ENCODE data around the gene SVEP1.
"Not testable (repeated sequence)": the region's sequence is repeated elsewhere in the genome, so short reads cannot be mapped to it uniquely, and the experiment has no call there.

Gene SVEP1

DNA sequence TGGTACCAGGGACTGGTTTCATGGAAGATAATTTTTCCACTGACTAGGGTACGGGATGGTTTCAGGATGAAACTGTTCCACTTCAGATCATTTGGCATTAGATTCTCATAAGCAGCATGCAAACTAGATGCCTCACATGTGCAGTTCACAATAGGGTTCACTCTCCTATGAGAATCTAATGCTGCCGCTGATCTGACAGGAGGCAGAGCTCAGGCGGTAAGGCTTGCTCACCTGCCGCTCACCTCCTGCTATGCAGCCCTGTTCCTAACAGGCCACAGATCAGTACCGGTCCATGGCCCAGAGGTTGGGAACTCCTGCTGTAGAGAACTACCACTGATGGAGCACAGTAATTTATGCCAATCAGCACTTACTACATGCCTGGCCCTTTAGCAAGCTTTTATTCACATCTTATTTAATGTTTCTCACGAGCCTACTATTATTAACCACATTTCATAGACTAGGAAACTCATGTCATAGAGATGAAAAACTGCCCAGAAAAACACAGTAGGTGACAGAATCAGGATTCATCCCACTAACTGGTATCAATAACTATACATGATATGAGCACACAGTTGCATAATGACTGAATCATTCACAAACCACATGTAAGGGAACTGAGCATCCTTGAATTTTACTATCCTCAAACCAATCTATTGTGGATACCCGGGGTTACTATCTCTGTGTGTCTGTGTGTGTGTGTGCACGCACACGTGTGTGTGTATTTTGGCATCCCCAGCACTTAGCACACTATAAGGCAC, 46.5 kb downstream of the SVEP1 start:
- DNase-seq (ENCODE audit: low read depth, low spot score), result no peak
- no peak overlapping the region for H3K4me3 ChIP-seq (ENCODE audit: low read length)

DNA sequence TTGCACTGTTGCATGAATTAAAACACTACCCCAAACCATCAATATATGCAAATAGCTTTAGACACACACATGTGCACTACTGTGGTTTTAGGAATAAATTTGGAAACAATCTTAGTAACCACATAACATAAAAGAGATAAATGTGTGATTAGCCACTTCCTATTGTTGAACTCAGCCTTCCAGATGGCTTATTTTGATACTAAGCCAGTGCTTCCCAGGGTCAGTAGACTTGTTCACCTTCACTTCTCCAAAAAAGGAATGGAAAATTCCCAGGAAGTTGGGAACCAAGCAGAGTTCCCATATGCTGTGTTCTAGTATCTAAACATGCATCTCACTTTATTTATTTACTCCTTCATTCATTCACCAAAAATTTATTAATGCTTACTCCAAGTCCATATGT, 47.8 kb downstream of the SVEP1 start:
- DNase-seq (ENCODE audit: low read depth, low spot score), result peak; percentile 2
- H3K4me3 ChIP-seq (ENCODE audit: low read length), result no peak overlapping the region

DNA sequence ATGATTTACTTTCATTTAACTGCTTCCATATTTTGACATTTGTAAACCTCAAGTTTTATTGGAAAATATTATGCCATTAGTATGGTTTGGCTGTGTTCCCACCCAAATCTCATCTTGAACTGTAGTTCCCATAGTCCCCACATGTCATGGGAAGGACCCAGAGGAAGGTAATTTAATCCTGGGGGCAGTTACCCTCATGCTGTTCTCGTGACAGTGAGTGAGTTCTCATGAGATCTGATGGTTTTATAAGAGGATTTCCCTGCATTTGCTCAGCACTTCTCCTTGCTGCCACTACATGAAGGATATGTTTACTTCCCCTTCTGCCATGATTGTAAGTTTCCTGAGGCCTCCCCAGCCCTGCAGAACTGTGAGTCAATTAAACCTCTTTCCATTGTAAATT, 48.3 kb downstream of the SVEP1 start:
- not testable (repeated sequence) for DNase-seq (ENCODE audit: low read depth, low spot score); H3K4me3 ChIP-seq (ENCODE audit: low read length)

DNA sequence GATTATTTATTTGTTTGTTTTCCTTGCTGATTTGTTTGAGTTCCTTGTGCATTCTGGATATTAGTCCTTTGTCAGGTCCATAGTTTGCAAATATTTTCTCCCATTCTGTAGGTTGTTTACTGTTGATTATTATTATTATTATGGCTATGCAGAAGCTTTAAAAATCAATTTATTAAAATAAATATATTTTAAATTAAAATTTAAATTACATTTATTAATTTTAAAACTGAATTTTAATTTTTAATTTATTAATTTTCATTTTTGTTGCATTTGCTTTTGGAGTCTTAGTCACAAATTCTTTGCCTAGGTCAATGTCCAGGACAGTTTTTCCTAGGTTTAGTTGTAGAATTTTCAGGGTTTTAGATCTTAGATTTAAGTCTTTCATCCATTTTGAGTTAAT, 50.9 kb downstream of the SVEP1 start:
- H3K4me3 ChIP-seq (ENCODE audit: low read length), result no peak overlapping the region
- no peak for DNase-seq (ENCODE audit: low read depth, low spot score)

DNA sequence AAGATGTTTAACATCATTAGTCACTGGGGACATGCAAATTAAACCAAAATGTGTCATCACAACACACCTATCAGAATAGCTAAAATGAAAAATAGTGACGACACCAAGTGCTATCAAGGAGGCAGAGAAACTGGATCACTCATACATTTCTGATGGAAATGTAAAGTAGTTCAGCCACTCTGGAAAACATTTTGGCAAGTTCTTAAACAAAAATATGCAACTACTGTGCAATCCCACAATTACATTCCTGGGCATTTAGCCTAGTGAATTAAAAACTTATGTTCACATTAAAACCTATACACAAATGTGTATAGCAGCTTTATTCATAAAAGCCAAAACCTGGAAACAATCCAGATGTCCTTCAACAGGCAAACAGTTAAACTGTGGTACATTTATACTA, 53.1 kb downstream of the SVEP1 start:
- no peak for DNase-seq (ENCODE audit: low read depth, low spot score)
- H3K4me3 ChIP-seq (ENCODE audit: low read length), result no peak overlapping the region

DNA sequence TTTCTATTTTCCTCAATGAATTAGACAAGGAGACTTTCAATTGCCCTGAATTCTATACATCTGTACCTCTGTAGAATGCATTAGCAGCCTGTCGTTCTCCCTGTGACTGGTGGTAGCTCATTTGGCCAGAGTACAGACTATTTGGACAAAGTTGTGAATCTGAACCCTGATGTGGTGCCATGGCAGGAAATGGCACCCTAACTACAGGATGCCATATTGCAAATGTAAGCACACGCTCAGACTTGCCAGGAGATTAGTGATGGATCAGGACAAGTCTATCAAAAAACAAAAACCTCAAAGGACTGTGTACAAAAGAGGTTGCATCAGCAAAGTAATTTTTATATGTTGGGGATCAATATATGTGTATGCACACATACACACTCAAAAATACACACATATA, 58.3 kb downstream of the SVEP1 start:
- no peak overlapping the region for H3K4me3 ChIP-seq (ENCODE audit: low read length)
- no peak for DNase-seq (ENCODE audit: low read depth, low spot score)

DNA sequence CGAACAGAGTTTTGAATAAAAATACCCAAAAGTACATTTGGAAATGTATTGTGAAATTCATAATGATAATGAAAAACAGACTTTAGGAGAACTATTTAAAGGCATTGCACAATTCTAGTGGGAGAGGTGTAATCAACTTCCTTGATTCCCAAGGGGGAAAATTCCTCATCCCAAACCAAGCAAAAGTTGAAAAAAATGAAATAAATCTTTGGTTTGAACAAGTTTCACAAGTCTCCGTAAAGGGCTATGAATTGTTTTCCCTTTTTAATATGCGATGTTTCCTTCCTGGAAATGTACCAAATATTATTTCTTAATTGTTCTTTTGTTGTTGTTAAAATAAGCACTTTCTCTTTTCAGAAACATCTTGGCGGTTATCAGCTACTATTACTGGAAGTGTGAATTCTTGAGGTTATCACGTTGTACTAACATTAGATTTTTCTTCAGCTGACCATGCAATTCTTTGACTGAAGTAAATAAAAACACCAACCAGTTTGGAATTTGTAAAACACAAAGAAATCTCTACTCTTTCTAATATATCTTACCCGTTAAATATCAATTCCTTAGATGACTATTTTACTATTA, 59.3 kb downstream of the SVEP1 start:
- no peak overlapping the region for H3K4me3 ChIP-seq (ENCODE audit: low read length)
- DNase-seq (ENCODE audit: low read depth, low spot score), result no peak

DNA sequence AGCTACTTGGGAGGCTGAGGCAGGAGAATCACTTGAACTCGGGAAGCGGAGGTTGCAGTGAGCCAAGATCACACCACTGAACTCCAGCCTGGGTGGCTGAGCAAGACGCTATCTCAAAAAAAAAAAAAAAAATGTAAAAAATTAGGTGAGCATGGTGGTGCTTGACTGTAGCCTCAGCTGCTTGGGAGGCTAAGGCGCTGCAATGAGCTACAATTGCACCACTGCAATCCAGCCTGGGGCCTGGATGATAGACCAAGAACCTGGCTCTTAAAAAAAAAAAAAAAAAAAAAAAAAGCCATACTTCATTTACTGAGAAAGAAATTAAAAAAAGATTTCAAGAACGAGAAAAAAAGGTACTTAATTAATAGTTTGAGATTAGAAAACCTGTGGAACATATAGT, 62.1 kb downstream of the SVEP1 start:
- H3K4me3 ChIP-seq (ENCODE audit: low read length), result no peak overlapping the region
- DNase-seq (ENCODE audit: low read depth, low spot score), result no peak

DNA sequence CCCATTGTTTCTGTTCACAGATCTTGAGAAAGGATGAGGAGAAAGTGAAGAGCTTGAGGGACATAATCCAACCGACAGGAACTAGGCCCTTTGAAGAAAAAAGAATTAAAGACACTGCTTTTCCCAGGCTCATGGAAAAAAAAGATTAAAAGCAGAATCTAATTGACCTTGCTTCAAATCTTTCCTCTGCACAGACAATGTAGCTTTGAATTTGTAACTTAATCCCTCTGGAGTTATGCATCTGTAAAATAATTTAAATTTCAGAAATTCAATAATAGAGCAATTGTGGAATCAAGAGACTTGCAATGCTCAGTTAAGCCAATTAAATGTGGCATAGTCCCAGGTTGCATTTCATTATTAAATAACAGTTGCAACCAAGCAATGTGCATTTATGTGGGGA, 64.6 kb downstream of the SVEP1 start:
- no peak overlapping the region for H3K4me3 ChIP-seq (ENCODE audit: low read length)
- DNase-seq (ENCODE audit: low read depth, low spot score), result no peak

DNA sequence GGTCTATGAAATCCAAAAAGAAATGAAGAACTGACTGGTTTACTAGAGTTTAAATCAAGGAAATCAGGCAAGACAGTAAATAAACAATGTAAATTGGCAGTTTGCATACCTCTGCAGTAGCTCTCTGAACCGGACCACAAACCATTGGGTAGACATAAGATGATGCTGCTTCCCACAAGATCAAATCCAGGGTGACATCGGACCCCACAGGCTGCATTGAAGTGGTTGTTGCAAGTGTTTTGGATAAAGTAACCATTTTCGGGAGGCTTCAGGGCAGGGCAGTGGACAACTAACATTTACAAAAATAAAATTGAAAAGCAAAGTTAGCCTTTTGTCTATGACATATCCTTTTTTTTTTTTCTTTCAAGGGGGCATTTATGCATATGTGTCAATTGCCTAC, 66.7 kb downstream of the SVEP1 start:
- DNase-seq (ENCODE audit: low read depth, low spot score), result no peak

DNA sequence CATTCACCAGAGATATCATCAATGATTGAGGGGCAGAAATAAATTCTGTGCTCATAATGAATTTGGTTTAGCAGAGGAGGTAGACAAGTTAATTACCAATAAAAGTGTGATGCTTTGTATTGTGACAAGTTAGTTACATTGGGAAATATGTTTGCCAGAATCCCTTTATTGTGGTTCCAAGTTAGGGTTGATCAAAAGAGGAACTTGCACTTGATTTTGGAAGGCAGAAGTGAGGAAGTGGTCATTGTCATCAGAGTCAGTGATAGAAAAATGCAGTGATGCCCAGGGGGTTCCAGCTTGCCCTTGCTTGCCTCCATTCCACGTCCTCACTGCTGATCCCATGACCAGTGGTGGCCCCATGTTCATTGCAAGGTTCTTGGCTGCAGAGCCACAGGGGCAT, 69.7 kb downstream of the SVEP1 start:
- no peak overlapping the region for H3K4me3 ChIP-seq (ENCODE audit: low read length)
- no peak for DNase-seq (ENCODE audit: low read depth, low spot score)

More for the DNA sequence above, 66.7 kb downstream of the SVEP1 start:
- no peak overlapping the region for H3K4me3 ChIP-seq (ENCODE audit: low read length)

DNA sequence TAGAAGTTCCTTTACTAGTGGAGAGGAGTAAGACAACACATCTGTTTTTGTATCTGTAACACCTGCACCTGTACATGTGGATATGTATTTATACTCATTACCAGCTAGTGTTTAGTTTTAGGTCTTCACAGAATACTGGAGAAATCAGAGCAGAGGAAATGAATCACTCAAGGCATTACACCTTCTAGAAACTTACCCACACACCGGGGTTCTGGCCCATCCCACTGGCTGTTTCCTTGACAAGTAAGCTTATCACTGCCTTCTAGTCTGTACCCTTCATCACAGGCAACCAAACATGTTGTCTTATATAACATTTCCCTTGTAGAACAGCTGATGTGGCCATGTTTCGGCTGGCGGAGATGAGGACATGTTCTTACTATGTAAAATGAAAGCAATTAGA, 76.7 kb downstream of the SVEP1 start:
- no peak overlapping the region for H3K4me3 ChIP-seq (ENCODE audit: low read length)
- DNase-seq (ENCODE audit: low read depth, low spot score), result no peak

DNA sequence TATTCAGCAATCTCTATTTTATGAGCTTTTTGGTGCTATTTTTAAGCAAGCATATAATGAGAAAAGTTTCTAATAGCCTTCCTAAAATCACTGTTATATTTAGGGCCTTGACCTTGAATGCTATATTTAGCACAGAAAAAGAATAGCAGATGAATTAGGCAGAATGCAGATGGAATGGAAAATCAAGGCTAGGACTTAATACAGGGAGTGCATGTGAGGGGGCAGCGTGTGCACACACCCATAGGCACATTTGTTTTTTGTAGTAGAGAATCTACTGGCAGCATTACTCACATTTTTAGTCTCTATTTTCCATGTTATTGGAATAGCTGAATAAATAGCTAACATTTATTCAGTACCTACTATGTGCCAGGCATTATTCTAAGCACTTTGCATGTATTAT, 79.9 kb downstream of the SVEP1 start:
- no peak for DNase-seq (ENCODE audit: low read depth, low spot score)
- no peak overlapping the region for H3K4me3 ChIP-seq (ENCODE audit: low read length)

DNA sequence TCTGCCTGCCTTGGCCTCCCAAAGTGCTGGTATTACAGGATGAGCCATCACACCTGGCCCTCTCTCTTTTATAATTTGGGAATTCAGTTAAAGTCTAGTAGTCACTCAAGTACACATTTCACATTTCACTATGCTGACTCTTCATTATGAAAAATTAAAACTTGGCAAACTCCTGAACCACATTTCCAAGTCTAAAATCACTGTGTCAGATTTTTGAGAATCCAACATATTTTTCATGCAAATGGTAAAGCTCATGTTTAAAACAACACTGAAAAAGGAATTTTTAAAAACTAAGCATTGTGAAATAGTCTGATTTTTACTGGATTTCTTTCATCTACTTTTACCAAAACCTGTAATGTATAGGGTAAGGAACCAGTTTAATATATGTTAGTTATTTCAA, 92.3 kb downstream of the SVEP1 start:
- no peak for DNase-seq (ENCODE audit: low read depth, low spot score)
- H3K4me3 ChIP-seq (ENCODE audit: low read length), result no peak overlapping the region

DNA sequence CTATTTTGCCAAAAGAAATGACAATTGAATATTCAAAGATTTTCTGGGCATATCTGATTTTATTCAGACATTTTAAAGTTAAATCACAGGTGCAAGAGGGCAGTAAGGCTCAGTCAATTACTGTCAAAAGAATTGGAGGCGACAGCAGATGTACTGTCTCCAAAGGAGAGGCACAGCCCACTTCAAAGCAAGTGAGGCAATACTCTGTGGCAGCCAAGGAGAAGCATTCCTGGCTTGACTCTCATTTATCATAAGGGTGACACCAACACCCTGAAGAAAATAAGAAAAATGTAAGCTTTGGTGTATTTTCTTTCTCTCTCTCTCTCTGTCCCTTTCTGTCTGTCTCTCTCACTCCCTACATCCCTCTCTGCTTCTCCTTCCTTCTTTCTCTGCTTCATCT, 93.3 kb downstream of the SVEP1 start:
- DNase-seq (ENCODE audit: low read depth, low spot score), result no peak
- H3K4me3 ChIP-seq (ENCODE audit: low read length), result no peak overlapping the region

DNA sequence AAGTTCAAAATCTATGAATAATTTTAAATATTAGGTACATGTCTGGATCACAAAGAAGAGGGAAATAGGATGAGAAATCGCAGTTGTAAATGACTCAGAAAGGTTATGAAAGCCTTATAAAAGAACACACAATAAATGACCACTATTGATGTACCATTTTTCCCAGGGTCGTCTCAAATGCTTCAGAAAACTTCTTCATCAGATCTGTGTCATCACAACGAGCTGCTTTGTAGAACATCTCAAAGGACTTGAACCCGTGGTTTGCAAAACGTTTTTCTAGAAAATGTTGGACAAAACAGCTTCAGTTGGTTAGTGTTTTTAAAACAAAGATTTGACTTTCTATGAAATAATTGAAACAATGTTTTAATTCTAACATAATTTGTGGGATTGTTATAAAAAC, 100.1 kb downstream of the SVEP1 start:
- H3K4me3 ChIP-seq (ENCODE audit: low read length), result no peak overlapping the region
- no peak for DNase-seq (ENCODE audit: low read depth, low spot score)

DNA sequence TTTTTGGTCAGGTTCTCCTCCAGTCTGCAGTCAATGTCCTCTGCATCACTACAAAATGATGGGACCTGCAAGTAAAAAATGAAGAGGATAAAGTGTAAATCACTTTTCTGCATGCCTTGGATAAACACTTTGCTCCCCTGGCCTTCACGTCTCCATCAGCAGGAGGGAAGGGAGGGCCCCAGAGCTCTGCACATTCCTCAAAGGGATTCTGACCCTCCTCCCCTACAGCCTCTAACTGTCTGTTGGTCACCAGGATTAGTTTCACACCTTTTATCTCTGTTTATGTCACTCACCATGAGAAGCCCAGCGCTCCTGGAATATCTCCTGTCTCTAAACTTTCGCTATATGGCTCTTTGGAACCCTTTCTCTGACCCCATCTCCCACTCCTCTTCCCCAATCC, 103.3 kb downstream of the SVEP1 start:
- DNase-seq (ENCODE audit: low read depth, low spot score), result no peak
- no peak overlapping the region for H3K4me3 ChIP-seq (ENCODE audit: low read length)

DNA sequence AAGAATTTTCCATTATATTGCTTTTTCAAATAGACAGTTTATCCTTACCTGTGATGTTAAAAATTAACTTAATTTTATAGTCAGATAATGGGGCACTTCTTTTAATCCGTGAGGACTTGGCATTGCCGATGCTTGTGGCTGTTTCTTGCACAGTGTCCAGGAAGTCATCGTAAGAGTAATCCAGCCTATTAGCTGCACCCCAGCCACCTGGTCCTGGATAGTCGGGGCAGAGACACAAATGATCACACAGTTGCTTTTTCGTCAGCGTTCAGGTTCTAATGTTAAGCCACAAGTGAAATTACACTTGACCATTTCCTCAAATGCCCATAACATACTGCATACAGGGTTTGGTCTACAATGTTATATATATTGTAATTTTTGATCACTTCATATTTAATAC, 107.4 kb downstream of the SVEP1 start:
- no peak overlapping the region for H3K4me3 ChIP-seq (ENCODE audit: low read length)
- no peak for DNase-seq (ENCODE audit: low read depth, low spot score)

DNA sequence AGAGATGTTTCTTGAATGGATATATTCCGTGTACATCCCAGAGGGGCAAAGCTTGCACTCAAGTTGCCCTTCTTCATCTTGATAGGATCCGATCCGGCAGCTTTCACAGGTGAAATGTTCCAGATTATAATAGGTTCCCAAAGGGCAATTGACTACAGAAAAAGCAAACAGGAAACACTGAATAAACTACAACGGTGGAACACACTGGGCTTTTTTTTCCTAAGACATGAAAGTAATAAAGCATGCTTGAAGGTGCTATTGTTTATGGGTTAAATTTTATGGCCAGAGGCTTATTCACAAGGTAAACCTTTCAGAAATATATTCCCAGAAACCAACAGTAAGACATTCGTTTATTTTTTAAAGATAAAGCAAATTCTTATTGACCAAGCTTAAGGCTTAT, 110.6 kb downstream of the SVEP1 start:
- DNase-seq (ENCODE audit: low read depth, low spot score), result no peak
- H3K4me3 ChIP-seq (ENCODE audit: low read length), result no peak overlapping the region

DNA sequence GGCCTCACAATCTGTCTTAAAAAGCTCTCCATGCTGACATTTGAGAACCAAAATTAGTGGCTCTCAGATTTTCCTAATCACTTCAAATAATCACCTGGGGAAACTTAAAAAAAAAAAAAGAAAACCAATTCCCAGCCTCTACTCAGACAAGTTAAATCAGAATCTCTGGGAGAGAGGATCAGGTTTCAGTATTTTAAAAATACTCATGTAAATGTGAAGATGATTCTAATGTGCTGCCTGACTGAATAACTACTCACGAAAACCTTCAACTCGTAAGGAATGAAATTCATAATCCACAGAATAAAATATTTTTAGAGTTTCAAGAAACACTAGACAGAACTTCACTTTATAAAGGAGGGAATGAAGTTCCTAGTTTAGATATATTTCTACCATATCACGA, 114.4 kb downstream of the SVEP1 start:
- H3K4me3 ChIP-seq (ENCODE audit: low read length), result no peak overlapping the region
- no peak for DNase-seq (ENCODE audit: low read depth, low spot score)

DNA sequence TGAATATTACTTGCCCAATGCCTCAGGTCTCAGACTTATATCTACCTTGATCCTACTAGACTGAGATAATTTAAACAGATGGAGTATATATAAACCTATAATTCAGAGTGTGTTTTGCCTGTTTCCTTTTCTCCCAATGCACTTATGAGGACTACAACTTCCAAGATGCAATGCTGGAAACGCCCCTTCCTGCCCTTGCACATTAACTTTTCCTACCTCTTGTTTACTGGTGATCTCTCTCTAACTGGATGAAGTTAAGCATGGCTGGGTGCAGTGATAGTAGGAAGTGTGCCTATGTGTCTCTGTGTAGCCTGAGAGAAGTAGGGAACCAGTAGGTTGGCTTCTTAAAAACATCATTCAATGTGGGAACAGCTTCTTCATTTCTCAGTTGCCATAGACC, 115.2 kb downstream of the SVEP1 start:
- DNase-seq (ENCODE audit: low read depth, low spot score), result no peak
- H3K4me3 ChIP-seq (ENCODE audit: low read length), result no peak overlapping the region

Measured in Jurkat, Clone E6-1 (cell line).